22Rv1 (cell line): ENCODE data around the gene PAFAH1B1.

Experiments
- ZFX ChIP-seq: fragments of 450-650 bp; IDR thresholded peaks from 2 replicates; pipeline ENCODE4 v1.6.1; 2017; ENCODE audit warnings: antibody characterized with exemption, borderline replicate concordance
- TF ChIP-seq, protein P1 (sequence below): fragments of 450-650 bp; IDR thresholded peaks from 2 replicates; pipeline ENCODE4 v1.5.1; 2017; ENCODE audit warnings: mild to moderate bottlenecking

DNA sequence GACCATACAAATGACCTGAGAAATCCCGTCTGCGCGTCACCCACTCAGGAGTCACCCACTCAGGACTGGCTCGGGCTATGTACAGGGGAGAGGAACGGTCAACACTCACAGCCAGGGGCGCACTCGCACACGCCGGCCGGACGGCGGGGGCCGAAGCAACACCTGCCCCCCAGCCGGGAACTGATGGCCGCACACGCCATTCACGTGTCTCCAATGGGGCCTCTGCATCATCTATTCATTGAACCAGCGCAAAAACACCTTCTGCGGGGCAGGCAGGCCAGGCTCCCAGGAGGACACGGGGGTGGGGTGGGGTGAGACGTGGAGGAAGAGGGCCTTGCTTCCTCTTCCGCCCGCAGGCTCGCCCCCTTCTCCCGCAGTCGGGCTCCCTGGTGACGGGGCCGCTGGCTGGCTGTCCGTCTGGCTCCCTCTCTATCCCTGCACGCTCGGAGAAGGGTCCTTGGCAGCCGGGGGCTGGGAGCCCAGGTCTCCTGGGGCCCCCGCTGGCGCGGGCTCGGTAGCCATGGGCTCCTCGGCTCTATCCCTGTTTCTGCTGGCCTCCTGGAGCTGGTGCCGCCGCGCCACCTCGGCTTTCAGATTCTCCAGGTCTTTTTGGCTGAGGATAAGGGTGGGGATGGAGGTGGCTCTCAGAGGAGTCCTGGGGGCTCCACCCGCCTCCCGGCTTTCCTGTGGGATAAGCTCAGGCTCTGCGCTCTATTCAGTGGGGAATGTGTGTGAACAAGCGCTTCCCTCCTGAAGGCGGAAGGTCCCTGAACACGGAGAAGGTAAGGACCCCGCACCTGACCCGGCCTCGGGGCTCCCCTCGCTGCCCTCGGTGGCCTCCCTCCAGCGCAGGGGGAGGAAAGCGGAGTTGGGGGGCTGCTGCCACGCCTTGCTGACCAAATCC is 97.0 kb downstream of the PAFAH1B1 start:
- TF ChIP-seq, protein P1, sequence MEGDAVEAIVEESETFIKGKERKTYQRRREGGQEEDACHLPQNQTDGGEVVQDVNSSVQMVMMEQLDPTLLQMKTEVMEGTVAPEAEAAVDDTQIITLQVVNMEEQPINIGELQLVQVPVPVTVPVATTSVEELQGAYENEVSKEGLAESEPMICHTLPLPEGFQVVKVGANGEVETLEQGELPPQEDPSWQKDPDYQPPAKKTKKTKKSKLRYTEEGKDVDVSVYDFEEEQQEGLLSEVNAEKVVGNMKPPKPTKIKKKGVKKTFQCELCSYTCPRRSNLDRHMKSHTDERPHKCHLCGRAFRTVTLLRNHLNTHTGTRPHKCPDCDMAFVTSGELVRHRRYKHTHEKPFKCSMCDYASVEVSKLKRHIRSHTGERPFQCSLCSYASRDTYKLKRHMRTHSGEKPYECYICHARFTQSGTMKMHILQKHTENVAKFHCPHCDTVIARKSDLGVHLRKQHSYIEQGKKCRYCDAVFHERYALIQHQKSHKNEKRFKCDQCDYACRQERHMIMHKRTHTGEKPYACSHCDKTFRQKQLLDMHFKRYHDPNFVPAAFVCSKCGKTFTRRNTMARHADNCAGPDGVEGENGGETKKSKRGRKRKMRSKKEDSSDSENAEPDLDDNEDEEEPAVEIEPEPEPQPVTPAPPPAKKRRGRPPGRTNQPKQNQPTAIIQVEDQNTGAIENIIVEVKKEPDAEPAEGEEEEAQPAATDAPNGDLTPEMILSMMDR, result no peak
- TF ChIP-seq ZFX, result no peak
